ENCODE measurements around the gene EVPLL.
A peak's percentile ranks its signal among the peaks of the same experiment; 100 is the strongest.

GRCh38 chr17:18362698-18363100 is 14.9 kb upstream of the EVPLL start:
- TF ChIP-seq, protein P1, sequence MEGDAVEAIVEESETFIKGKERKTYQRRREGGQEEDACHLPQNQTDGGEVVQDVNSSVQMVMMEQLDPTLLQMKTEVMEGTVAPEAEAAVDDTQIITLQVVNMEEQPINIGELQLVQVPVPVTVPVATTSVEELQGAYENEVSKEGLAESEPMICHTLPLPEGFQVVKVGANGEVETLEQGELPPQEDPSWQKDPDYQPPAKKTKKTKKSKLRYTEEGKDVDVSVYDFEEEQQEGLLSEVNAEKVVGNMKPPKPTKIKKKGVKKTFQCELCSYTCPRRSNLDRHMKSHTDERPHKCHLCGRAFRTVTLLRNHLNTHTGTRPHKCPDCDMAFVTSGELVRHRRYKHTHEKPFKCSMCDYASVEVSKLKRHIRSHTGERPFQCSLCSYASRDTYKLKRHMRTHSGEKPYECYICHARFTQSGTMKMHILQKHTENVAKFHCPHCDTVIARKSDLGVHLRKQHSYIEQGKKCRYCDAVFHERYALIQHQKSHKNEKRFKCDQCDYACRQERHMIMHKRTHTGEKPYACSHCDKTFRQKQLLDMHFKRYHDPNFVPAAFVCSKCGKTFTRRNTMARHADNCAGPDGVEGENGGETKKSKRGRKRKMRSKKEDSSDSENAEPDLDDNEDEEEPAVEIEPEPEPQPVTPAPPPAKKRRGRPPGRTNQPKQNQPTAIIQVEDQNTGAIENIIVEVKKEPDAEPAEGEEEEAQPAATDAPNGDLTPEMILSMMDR (conservative IDR thresholded peaks at IDR 0.05; ENCODE audit: low read length), result peak; percentile 29
- TF ChIP-seq EZH2phosphoT487 (IDR thresholded peaks at IDR 0.05; ENCODE audit: borderline replicate concordance), result no peak
